ENCODE data around the gene PLD5. TPM values are rescaled to one million over a fixed set of nuclear protein-coding genes. Genes with fewer than 3 reads are reported as not detected.
"Not testable (repeated sequence)": the region's sequence is repeated elsewhere in the genome, so short reads cannot be mapped to it uniquely, and the experiment has no call there.

The PLD5 gene
- total RNA-seq, 2 experiments from 2014 or later: not detected

DNA sequence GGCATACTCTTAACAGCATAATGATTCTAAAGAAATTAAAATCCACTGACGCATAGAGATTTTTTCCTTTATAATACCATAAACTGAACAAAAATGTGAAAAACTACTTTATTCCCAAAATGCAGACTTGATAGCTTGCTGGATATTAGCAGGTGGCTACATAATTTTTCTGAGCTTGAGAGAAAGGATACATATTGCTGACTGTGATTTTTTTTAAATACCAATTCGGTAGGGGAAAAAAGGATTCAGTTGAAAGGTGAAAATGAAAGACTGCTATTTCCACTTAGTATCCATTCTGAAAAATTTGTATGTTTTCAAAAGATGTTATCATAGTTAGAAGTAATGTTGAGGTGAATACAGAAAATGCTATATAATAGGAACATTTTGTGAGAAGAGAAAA, 435.6 kb downstream of the PLD5 start:
- H3K27me3 Mint-ChIP-seq: no peaks in the 10 kb centered on the region
- no peaks in the 10 kb centered on the region for H3K36me3 Mint-ChIP-seq
- H3K4me3 Mint-ChIP-seq: no peak overlapping the region
- no peak overlapping the region for H3K27ac Mint-ChIP-seq
- ATAC-seq: no peak
- DNase-seq: no peak
- CTCF ChIA-PET: no interaction called here
- H3K9me3 Mint-ChIP-seq (ENCODE audit: low read depth): no peaks in the 10 kb centered on the region
- no peaks in the 10 kb centered on the region for H3K4me1 Mint-ChIP-seq

DNA sequence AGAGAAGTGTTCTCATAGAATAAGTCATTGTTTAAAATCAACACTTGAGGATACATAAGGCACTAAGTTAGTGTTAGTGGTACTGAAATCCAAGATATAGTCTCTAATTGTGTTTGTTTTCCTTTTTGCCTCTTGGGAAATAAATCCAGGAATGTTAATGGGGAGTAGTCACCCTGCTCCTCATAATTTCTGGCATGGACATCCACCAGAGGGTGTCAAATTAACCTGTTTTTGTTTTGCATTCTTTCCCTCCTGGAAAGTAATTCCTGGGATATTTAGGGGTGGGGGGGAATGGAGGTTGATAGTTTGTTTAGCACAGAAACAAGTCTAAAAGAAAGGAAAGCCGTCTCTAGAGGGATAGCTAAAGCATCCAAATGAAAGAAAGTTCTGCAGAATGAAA, 437.8 kb downstream of the PLD5 start:
- H3K4me3 Mint-ChIP-seq: no peak overlapping the region
- CTCF ChIA-PET: no interaction called here
- no peaks in the 10 kb centered on the region for H3K4me1 Mint-ChIP-seq
- H3K27ac Mint-ChIP-seq: no peak overlapping the region
- no peak for DNase-seq
- no peaks in the 10 kb centered on the region for H3K36me3 Mint-ChIP-seq
- no peaks in the 10 kb centered on the region for H3K9me3 Mint-ChIP-seq (ENCODE audit: low read depth)
- H3K27me3 Mint-ChIP-seq: peaks cover 3% of the 10 kb centered on the region
- ATAC-seq: no peak

DNA sequence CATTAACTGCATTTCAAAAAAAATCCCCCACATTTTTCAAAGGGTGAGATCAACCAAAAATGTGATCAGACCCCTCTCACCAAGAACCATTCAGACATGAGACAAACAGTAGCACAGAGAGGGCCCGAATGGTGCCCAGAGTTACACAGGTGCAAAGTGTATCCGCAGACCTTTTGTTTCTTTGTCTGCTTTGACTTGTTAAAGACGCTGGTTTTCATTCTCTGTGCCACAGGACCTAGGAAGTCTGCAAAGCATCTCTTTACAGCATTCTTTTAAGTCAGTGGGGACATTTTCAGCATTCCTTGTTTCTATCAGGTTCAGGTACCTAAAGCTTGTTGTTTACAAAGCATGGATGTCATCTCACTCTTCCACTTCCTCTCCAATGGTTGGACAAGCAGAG, 438.4 kb downstream of the PLD5 start:
- Mint-ChIP-seq H3K9me3 (ENCODE audit: low read depth) (no peaks in the 10 kb centered on the region), H3K4me3 (no peak overlapping the region), H3K36me3 (no peaks in the 10 kb centered on the region), H3K27me3 (peaks cover 3% of the 10 kb centered on the region), H3K4me1 (no peaks in the 10 kb centered on the region), H3K27ac (no peak overlapping the region)
- no peak for ATAC-seq
- CTCF ChIA-PET: no interaction called here
- no peak for DNase-seq

DNA sequence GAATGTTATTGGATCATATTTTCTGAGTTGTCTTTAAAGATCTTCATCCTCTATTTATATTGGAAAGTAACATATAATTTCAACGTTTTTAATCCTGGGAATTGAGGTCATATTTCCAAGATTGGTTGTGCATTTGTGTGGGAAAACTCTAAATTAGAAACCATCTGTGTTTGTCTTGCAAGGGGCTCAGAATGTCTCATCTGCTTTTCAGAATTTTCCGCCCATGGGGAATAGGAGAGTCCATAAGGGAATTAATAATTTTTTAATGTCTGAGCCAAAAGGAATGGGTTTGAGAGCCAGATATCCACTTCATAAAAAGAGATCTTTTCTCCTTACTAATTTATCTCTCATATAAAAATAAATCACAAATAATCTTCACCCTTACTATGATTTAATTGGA, 440.8 kb downstream of the PLD5 start:
- Mint-ChIP-seq H3K4me3 (no peak overlapping the region), H3K36me3 (no peaks in the 10 kb centered on the region), H3K9me3 (ENCODE audit: low read depth) (peaks cover 2% of the 10 kb centered on the region), H3K27ac (no peak overlapping the region), H3K4me1 (no peaks in the 10 kb centered on the region), H3K27me3 (peaks cover 3% of the 10 kb centered on the region)
- no peak for DNase-seq
- ATAC-seq: no peak
- CTCF ChIA-PET: no interaction called here

DNA sequence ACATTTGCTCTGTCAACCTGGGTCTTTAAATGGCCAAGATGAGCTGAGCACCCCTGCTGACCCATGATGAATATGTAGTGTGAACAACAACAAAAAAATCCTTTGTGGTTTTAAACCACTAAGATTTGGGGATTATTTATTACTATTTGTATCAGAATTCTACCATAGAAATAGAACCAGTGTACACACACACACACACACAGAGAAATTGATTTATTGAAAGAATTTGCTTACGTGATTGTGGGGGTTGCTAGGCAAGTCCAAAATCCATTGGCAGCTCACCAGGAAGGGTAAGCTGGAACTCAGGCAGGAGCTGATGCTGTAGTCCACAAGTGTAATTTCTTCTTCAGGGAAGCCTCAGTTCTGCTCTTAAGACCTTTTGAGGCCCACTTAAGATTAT, 443.1 kb downstream of the PLD5 start:
- DNase-seq (no peak), ATAC-seq (no peak)
- CTCF ChIA-PET: no interaction called here
- Mint-ChIP-seq H3K27ac (no peak overlapping the region), H3K9me3 (ENCODE audit: low read depth) (peaks cover 2% of the 10 kb centered on the region), H3K36me3 (no peaks in the 10 kb centered on the region), H3K4me1 (no peaks in the 10 kb centered on the region), H3K27me3 (peaks cover 3% of the 10 kb centered on the region), H3K4me3 (no peak overlapping the region)

DNA sequence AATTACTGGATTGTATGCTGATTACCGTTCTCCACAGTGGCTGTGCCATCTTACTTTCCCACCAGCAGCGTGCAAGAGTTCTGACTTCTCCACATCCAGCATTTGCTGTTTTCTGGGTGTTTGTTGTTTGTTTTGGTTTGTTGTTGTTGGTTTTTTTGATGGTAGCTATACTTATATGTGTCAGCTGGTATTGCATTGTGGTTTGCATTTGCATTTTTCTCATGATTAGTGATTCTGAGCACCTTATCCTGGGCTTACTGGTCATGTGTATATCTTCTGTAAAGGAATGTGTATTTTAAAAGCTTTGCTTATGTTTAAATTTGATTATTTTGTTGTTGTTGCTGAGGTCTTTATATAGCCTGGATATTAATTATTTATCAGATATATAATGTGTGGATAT, 458.7 kb downstream of the PLD5 start:
- ATAC-seq (no peak), DNase-seq (no peak)
- Mint-ChIP-seq H3K27ac (no peak overlapping the region), H3K9me3 (ENCODE audit: low read depth) (no peaks in the 10 kb centered on the region), H3K36me3 (no peaks in the 10 kb centered on the region), H3K27me3 (no peaks in the 10 kb centered on the region), H3K4me1 (no peaks in the 10 kb centered on the region), H3K4me3 (no peak overlapping the region)
- CTCF ChIA-PET: no interaction called here

DNA sequence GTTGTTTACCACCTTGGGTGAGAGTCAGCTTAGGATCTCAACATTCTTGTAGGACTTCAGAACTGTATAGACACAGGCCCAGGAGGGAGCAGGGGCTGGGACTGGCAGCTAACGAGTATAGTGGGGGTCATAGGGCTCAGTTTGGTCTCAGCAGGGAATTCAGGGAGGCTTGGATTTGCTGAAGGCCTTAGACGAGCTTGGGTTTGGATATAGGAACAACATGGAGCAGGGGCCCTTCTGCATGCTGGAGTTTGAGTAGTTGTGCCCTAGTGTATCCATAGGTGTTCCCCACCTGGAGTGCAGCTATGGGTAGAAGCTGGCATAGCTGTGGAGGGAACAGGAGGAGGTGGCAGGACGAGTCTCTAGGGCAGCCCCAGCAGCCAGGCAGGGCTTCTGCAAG, 462.2 kb downstream of the PLD5 start:
- CTCF ChIA-PET: no interaction called here
- Mint-ChIP-seq H3K27ac (no peak overlapping the region), H3K4me3 (no peak overlapping the region), H3K9me3 (ENCODE audit: low read depth) (peaks cover 2% of the 10 kb centered on the region), H3K4me1 (no peaks in the 10 kb centered on the region), H3K36me3 (no peaks in the 10 kb centered on the region), H3K27me3 (no peaks in the 10 kb centered on the region)
- DNase-seq: no peak
- no peak for ATAC-seq

DNA sequence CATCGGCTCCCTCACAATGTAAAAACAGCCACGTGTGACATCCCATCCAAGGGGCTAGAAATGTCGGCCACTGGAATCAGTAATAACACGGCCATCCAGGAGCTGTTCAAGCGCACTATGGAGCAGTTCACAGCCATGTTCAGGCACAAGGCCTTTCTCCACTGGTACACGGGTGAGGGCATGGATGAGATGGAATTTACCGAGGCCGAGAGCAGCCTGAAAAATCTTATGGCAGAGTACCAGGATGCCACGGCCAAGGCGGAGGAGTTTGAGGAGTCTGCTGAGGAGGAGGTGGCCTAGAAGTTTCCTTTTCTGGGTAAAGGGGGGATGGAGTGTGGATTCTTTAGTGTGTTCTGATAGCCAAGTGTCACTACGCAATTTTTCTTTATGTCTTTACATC, 464.5 kb downstream of the PLD5 start:
- H3K27ac Mint-ChIP-seq: no peak overlapping the region
- DNase-seq (no peak), ATAC-seq (no peak)
- H3K4me1 Mint-ChIP-seq: no peaks in the 10 kb centered on the region
- no peak overlapping the region for H3K4me3 Mint-ChIP-seq
- H3K27me3 Mint-ChIP-seq: no peaks in the 10 kb centered on the region
- H3K9me3 Mint-ChIP-seq (ENCODE audit: low read depth): peaks cover 2% of the 10 kb centered on the region
- CTCF ChIA-PET: interaction anchor here (0.6 kb wide), 1 partner anchor 133 kb away, joined by 3 read pairs; no protein-coding TSS in a partner anchor
- H3K36me3 Mint-ChIP-seq: no peaks in the 10 kb centered on the region

DNA sequence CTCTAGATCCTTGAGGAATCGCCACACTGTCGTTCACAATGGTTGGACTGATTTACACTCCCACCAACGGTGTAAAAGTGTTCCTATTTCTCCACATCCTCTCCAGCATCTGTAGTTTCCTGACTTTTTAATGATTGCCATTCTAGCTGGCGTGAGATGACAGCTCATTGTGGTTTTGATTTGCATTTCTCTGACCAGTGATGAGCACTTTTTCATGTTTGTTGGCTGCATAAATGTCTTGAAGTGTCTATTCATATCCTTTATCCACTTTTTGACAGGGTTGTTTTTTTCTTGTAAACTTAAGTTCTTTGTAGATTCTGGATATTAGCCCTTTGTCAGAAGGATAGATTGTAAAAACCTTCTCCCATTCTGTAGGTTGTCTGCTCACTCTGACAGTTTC, 465.9 kb downstream of the PLD5 start:
- CTCF ChIA-PET; H3K27ac Mint-ChIP-seq; ATAC-seq; H3K36me3 Mint-ChIP-seq; H3K27me3 Mint-ChIP-seq; DNase-seq; H3K4me1 Mint-ChIP-seq; H3K9me3 Mint-ChIP-seq (ENCODE audit: low read depth); H3K4me3 Mint-ChIP-seq: not testable (repeated sequence)

DNA sequence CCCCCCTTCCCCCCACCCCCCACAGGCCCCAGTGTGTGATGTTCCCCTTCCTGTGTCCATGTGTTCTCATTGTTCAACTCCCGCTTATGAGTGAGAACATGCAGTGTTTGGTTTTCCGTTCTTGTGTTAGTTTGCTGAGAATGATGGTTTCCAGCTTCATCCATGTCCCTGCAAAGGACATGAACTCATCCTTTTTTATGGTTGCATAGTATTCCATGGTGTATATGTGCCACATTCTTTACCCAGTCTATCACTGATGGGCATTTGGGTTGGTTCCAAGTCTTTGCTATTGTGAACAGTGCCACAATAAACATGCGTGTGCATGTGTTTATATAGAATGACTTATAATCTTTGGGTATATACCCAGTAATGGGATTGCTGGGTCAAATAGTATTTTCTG, 466.3 kb downstream of the PLD5 start:
- H3K36me3 Mint-ChIP-seq; H3K4me3 Mint-ChIP-seq; DNase-seq; H3K27ac Mint-ChIP-seq; CTCF ChIA-PET; H3K27me3 Mint-ChIP-seq; ATAC-seq; H3K9me3 Mint-ChIP-seq (ENCODE audit: low read depth); H3K4me1 Mint-ChIP-seq: not testable (repeated sequence)

DNA sequence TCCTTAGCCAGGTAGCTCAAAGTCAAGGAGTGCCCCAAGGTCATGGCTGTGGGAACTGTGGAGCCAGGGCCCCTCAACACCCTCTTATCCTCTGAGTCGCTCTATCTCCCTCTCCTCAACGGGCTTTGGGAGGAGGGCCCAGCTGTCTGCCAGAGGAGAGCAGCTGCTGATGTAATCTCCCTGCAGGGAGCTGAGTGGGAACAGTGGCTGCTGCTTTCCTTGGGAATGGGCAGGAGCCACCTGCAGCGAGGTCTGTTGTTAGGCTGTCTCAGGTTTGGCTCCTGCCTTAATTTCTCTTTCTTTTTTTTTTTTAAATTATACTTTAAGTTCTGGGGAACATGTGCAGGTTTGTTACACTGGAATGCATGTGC, 466.8 kb downstream of the PLD5 start:
- H3K27ac Mint-ChIP-seq: no peak overlapping the region
- no peak for ATAC-seq
- peaks cover 5% of the 10 kb centered on the region for H3K27me3 Mint-ChIP-seq
- CTCF ChIA-PET: no interaction called here
- DNase-seq: no peak
- H3K36me3 Mint-ChIP-seq: no peaks in the 10 kb centered on the region
- no peak overlapping the region for H3K4me3 Mint-ChIP-seq
- peaks cover 2% of the 10 kb centered on the region for H3K9me3 Mint-ChIP-seq (ENCODE audit: low read depth)
- H3K4me1 Mint-ChIP-seq: no peaks in the 10 kb centered on the region

DNA sequence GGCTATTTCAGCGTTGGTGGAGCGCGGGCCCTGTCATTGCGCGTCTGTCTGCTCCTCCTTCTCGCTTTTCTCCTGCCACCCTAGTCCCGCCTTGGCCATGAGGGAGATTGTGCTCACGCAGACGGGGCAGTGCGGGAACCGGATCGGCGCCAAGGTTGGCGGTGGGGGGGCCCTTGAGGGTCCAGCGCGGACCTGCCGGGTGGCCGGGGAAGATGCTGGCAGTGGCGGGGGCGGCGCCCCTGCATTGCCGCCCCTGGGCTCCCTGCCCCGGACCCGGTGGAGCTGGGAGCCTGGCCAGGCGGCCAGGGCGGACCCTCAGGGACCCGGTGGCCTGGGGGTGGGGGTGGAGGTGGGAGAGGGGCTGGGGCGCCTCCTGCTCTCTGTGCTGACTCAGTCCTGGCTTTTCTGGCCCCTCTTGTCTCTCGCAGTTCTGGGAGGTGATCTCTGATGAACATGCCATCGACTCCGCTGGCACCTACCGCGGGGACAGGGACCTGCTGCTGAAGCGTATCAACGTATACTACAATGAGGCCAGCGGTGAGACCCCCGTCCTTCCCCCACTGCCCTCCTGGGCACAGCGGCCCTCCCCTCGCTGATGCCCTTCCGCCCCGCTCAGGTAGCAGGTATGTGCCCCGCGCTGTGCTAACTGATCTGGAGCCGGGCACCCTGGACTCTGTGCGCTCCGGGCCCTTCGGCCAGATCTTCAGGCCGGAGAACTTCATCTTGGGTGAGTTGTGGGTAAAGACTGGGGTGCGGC, 467.3 kb downstream of the PLD5 start:
- no peak overlapping the region for H3K4me3 Mint-ChIP-seq
- no peaks in the 10 kb centered on the region for H3K4me1 Mint-ChIP-seq
- DNase-seq: no peak
- H3K27ac Mint-ChIP-seq: no peak overlapping the region
- no peaks in the 10 kb centered on the region for H3K36me3 Mint-ChIP-seq
- ATAC-seq: no peak
- CTCF ChIA-PET: no interaction called here
- peaks cover 2% of the 10 kb centered on the region for H3K9me3 Mint-ChIP-seq (ENCODE audit: low read depth)
- peaks cover 5% of the 10 kb centered on the region for H3K27me3 Mint-ChIP-seq

DNA sequence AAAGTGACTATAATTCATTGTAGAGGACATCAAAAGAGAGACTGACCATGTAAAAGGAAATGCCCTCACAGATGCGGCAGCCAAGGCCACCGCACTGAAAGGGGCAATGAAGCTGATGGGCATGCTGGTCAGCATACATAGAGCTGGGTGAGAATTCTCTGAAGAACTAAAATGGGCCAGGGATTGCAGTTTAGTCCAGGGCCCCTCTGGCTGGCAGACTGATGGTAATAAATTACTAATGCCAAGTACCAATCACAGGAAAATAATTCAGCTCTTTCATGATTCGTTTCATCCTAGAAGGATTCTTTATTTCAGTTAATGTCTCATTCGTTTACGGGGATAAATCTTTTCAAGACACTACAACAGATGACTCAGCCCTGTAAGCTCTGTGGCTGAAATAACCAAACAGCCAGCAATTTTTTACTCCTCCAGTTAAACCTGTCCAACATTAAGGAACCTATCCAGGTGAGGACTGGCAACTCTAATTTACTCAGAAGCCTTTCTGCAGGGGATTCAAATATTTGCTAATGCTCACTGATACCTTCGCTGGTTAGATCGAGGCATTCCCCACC, 468.7 kb downstream of the PLD5 start:
- H3K27ac Mint-ChIP-seq: no peak overlapping the region
- peaks cover 5% of the 10 kb centered on the region for H3K27me3 Mint-ChIP-seq
- H3K4me1 Mint-ChIP-seq: no peaks in the 10 kb centered on the region
- DNase-seq (no peak), ATAC-seq (no peak)
- no peak overlapping the region for H3K4me3 Mint-ChIP-seq
- H3K36me3 Mint-ChIP-seq: no peaks in the 10 kb centered on the region
- CTCF ChIA-PET: no interaction called here
- peaks cover 2% of the 10 kb centered on the region for H3K9me3 Mint-ChIP-seq (ENCODE audit: low read depth)

DNA sequence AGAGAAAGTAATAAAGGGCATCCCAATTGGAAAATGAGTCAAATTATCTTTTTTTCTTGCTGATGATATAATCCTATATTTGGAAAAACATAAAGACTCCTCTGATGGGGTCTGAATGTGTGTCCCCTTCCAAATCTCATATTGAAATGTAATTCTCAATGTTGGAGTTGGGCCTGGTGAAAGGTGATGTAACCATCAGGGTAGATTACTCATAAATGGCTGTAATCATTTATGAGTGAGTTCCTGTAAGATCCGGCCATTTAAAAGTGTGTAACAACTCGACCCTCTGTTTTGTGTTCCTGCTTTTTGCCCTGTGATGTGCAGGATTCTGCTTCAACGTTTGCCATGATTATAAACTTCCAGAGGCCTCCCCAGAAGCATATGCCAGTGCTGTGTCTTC, 481.3 kb downstream of the PLD5 start:
- no peak for ATAC-seq
- no peaks in the 10 kb centered on the region for H3K9me3 Mint-ChIP-seq (ENCODE audit: low read depth)
- CTCF ChIA-PET: no interaction called here

DNA sequence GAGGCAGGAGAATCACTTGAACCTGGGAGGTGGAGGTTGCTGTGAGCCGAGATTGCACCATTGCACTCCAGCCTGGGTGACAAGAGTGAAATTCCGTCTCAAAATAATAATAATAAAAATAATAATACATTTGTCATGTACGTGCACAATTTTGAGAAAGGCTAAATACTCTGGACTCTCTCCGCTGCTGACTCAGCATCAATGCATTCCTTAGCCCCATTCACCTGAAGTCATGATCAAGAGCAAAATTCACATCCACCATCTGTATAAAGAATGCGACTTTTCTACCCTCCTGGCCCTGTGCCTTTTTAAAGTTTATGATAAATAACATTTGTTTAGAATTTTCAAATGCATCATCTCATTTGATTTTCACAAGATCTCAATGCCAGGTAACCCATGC, 490.1 kb downstream of the PLD5 start:
- no peak overlapping the region for H3K4me3 Mint-ChIP-seq
- CTCF ChIA-PET: no interaction called here
- H3K27ac Mint-ChIP-seq: no peak overlapping the region
- no peaks in the 10 kb centered on the region for H3K4me1 Mint-ChIP-seq
- H3K9me3 Mint-ChIP-seq (ENCODE audit: low read depth): no peaks in the 10 kb centered on the region
- no peak for DNase-seq
- ATAC-seq: no peak
- no peaks in the 10 kb centered on the region for H3K27me3 Mint-ChIP-seq
- H3K36me3 Mint-ChIP-seq: no peaks in the 10 kb centered on the region

More for the DNA sequence above, 481.3 kb downstream of the PLD5 start:
- no peaks in the 10 kb centered on the region for H3K4me1 Mint-ChIP-seq
- H3K36me3 Mint-ChIP-seq: no peaks in the 10 kb centered on the region
- peak; percentile 5 for DNase-seq
- H3K4me3 Mint-ChIP-seq: no peak overlapping the region
- no peak overlapping the region for H3K27ac Mint-ChIP-seq
- no peaks in the 10 kb centered on the region for H3K27me3 Mint-ChIP-seq
